HL-60 (cell line): ENCODE measurements around the gene MPP4.

Experiments
- CTCF ChIP-seq: IDR thresholded peaks from one replicate; pipeline ENCODE4 v1.5.1; 2011; ENCODE audit warnings: low read length, control low read depth, inconsistent platforms; ENCODE audit not compliant: insufficient read depth
- GABPA ChIP-seq: IDR thresholded peaks from 2 replicates; pipeline ENCODE4 v1.6.1; 2012; ENCODE audit warnings: low read depth
- POLR2AphosphoS5 ChIP-seq: IDR thresholded peaks from 2 replicates; pipeline ENCODE4 v1.6.1; 2012; ENCODE audit warnings: low read depth
- REST ChIP-seq: IDR thresholded peaks from 2 replicates; pipeline ENCODE4 v1.6.1; 2012; ENCODE audit warnings: low read depth; ENCODE audit not compliant: insufficient replicate concordance

DNA sequence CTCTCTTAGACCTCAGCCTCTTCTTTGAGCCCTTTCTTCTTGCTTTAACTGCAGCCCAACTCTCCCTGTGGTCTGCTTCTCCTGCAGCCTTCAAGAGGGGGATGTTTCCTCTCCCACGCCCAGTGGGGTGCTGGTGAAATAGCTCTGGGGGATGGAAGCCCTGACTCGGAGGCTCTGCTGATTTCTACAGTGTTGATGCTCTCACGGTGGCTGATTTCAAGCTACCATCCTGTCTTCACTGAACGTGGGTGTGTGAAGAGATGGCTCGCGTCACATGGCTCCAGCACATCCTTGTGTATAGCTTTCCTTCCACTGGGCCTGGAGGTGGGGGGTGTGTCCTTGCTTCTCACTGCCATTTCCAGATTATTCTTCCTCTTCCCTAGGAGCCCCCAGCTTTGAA, 20.0 kb downstream of the MPP4 start:
- TF ChIP-seq CTCF (no peak), GABPA (no peak), POLR2AphosphoS5 (no peak), REST (no peak)
